ENCODE results near the gene ZNF592. TPM values are rescaled to one million over a fixed set of nuclear protein-coding genes. Genes with fewer than 3 reads are reported as not detected.

Gene ZNF592
- total and polyA plus RNA-seq, 9 of the 15 experiments (the other 6 are each of a cell fraction or from before 2014, with no cell fraction given) = 0.88 to 23.8 (median 7.4) TPM

DNA sequence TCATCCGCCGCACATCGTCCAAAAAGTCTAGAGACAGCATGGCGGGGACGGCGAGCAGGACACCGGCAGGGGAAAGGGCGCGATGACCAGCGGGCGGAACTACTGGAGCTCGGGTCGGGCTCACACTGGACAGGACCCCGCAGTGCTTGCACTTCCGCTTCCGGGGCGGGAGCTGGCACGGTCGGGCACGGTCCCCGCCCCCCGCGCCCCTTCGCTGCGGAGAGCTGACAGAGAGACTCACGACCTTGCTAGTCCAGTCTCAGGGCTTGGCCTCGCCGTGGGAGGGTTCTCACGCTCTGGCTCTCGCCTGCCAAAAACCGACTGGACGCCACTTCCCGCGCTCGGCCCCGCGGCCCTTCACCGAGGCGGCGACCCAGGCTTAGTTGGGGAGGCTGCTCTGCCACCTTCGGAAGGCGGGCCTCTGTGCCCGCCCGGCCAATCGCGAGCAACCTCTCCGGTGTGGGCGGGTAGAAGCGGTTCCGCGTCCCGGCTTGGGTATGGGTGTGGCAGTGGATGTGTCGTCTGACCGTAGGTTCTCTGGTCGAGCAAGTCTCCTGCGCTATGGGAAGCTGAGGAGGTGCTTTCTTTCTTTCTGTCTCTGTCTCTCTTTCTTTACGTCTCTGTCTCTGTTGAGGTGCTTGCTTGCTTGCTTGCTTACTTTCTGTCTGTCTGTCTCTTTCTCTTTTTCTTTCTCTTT, 32.2 kb upstream of the ZNF592 start, which contains the start of gene SEC11A (continued):
- no peak for TF ChIP-seq STAG1 (CRISPR knock-in tag; IDR thresholded peaks at IDR 0.05; ENCODE audit: borderline replicate concordance)
- TF ChIP-seq NRF1 (conservative IDR thresholded peaks at IDR 0.05 in 1 of 2, IDR thresholded peaks at IDR 0.05 in 1 of 2) = peak; percentile 64 to 68
- no peak for TF ChIP-seq TFE3 (CRISPR knock-in tag; IDR thresholded peaks at IDR 0.05)
- TF ChIP-seq ZFP30 (CRISPR knock-in tag; IDR thresholded peaks at IDR 0.05; ENCODE audit: borderline replicate concordance) = no peak
- peak; percentile 67 for TF ChIP-seq EGR1 (conservative IDR thresholded peaks at IDR 0.05)
- TF ChIP-seq CC2D1A (IDR thresholded peaks at IDR 0.05) = peak; percentile 47; the same call in 1 of the 2 replicates
- no peak for TF ChIP-seq FOXJ2 (tag; IDR thresholded peaks at IDR 0.05)
- peak; percentile 44 for TF ChIP-seq HNRNPLL (IDR thresholded peaks at IDR 0.05; ENCODE audit: low read depth, low read length, poor library complexity, severe bottlenecking)
- peak; percentile 91 for TF ChIP-seq SREBF2 (CRISPR knock-in tag; IDR thresholded peaks at IDR 0.05)
- no peak; the same call in 1 of the 2 replicates for TF ChIP-seq PHF21A (IDR thresholded peaks at IDR 0.05; ENCODE audit: borderline replicate concordance, low read depth)
- TF ChIP-seq TBP (optimal IDR thresholded peaks at IDR 0.05; ENCODE audit: low read depth, low read length) = peak; percentile 91
- TF ChIP-seq SMARCC2 (IDR thresholded peaks at IDR 0.05; ENCODE audit: low read depth) = no peak
- no peak for TF ChIP-seq SRF (CRISPR knock-in tag; IDR thresholded peaks at IDR 0.05)
- TF ChIP-seq CCAR2 (IDR thresholded peaks at IDR 0.05; ENCODE audit: low read depth, low read length) = no peak
- TF ChIP-seq ZNF511 (CRISPR knock-in tag; IDR thresholded peaks at IDR 0.05) = peak; percentile 5; the same call in 1 of the 2 replicates
- TF ChIP-seq HMG20A (CRISPR knock-in tag; conservative IDR thresholded peaks at IDR 0.05) = no peak
- peak; percentile 22 to 97; a peak in 2 of 4 replicates for TF ChIP-seq TRIM24 (IDR thresholded peaks at IDR 0.05)
- TF ChIP-seq ZNF830 (CRISPR knock-in tag; IDR thresholded peaks at IDR 0.05) = no peak
- TF ChIP-seq, protein P1, sequence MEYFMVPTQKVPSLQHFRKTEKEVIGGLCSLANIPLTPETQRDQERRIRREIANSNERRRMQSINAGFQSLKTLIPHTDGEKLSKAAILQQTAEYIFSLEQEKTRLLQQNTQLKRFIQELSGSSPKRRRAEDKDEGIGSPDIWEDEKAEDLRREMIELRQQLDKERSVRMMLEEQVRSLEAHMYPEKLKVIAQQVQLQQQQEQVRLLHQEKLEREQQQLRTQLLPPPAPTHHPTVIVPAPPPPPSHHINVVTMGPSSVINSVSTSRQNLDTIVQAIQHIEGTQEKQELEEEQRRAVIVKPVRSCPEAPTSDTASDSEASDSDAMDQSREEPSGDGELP (CRISPR knock-in tag; IDR thresholded peaks at IDR 0.05; ENCODE audit: borderline replicate concordance) = peak; percentile 81
- no peak for TF ChIP-seq ZFP91 (CRISPR knock-in tag; IDR thresholded peaks at IDR 0.05)
- no peak for TF ChIP-seq CBX2 (IDR thresholded peaks at IDR 0.05; ENCODE audit: insufficient read depth, low read length, poor library complexity, severe bottlenecking)
- TF ChIP-seq ZNF384 (IDR thresholded peaks at IDR 0.05; ENCODE audit: low read depth, low read length) = peak; percentile 5; the same call in 1 of the 2 replicates
- no peak for TF ChIP-seq ZNF699 (CRISPR knock-in tag; IDR thresholded peaks at IDR 0.05; ENCODE audit: insufficient replicate concordance)
- peak in 1 of 2 experiments; percentile 87; a peak in 2 of 3 replicates for TF ChIP-seq CBX3 (IDR thresholded peaks at IDR 0.05; ENCODE audit: borderline replicate concordance in 1 of 2, low read length in 2 of 2)
- TF ChIP-seq ZNF311 (CRISPR knock-in tag; IDR thresholded peaks at IDR 0.05) = no peak

All from K562 (cell line).